ENCODE data around the gene GALNT1.

GALNT1 gene

GRCh38 chr18:35639296-35639695 is 57.8 kb downstream of the GALNT1 start:
- H3K27ac ChIP-seq, result no peak overlapping the region
- peaks cover 5 to 6% of the 10 kb centered on the region in 2 experiments for H3K4me1 ChIP-seq (ENCODE audit: control insufficient read depth in 1 of 2, insufficient read depth in 1 of 2, low read depth in 1 of 2, low read length in 1 of 2)
- H3K36me3 ChIP-seq, result no peaks in the 10 kb centered on the region
- no peak for TF ChIP-seq CTCF (IDR thresholded peaks at IDR 0.05)
- H3K4me3 ChIP-seq (ENCODE audit: low read depth in 1 of 2, low read length in 1 of 2), result no peak overlapping the region
- no peaks in the 10 kb centered on the region for H3K9me3 ChIP-seq
- no peaks in the 10 kb centered on the region for H3K27me3 ChIP-seq

DNA sequence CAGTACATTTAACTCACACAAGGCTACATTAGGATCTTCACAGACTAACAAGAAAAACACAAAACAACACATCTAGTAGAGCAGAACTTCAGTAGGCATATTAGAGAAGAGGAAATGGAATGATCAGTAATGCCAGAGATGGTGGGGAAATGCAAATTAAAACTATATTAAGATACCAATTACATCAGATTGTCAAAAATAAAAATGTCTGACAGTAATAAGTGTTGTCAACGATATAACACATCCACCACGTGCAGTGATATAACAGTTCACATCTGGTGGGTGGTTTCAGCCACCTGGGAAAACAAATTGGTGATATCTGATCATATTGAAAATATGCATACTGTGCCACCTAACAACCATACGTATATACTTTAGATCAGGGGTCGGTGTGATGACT is 59.9 kb downstream of the GALNT1 start:
- no peaks in the 10 kb centered on the region for H3K36me3 ChIP-seq
- no peak for TF ChIP-seq CTCF (IDR thresholded peaks at IDR 0.05)
- H3K27ac ChIP-seq, result no peak overlapping the region
- no peaks in the 10 kb centered on the region for H3K9me3 ChIP-seq
- peaks cover 5 to 6% of the 10 kb centered on the region in 2 experiments for H3K4me1 ChIP-seq (ENCODE audit: control insufficient read depth in 1 of 2, insufficient read depth in 1 of 2, low read depth in 1 of 2, low read length in 1 of 2)
- H3K4me3 ChIP-seq (ENCODE audit: low read depth in 1 of 2, low read length in 1 of 2), result no peak overlapping the region
- no peaks in the 10 kb centered on the region for H3K27me3 ChIP-seq

GRCh38 chr18:35641916-35642315 is 60.4 kb downstream of the GALNT1 start:
- H3K4me1 ChIP-seq (ENCODE audit: control insufficient read depth in 1 of 2, insufficient read depth in 1 of 2, low read depth in 1 of 2, low read length in 1 of 2), result peaks cover 5 to 6% of the 10 kb centered on the region in 2 experiments
- no peaks in the 10 kb centered on the region for H3K9me3 ChIP-seq
- no peaks in the 10 kb centered on the region for H3K27me3 ChIP-seq
- H3K27ac ChIP-seq, result no peak overlapping the region
- no peaks in the 10 kb centered on the region for H3K36me3 ChIP-seq
- H3K4me3 ChIP-seq (ENCODE audit: low read depth in 1 of 2, low read length in 1 of 2), result no peak overlapping the region
- no peak for TF ChIP-seq CTCF (IDR thresholded peaks at IDR 0.05)

- Histone ChIP-seq H3K9me3 (no peaks in the 10 kb centered on the region), H3K27me3 (no peaks in the 10 kb centered on the region), H3K4me3 (ENCODE audit: low read depth in 1 of 2, low read length in 1 of 2) (no peak overlapping the region), H3K36me3 (no peaks in the 10 kb centered on the region), H3K4me1 (ENCODE audit: control insufficient read depth in 1 of 2, insufficient read depth in 1 of 2, low read depth in 1 of 2, low read length in 1 of 2) (peaks cover 2 to 5% of the 10 kb centered on the region in 2 experiments), H3K27ac (no peak overlapping the region)
- no peak for TF ChIP-seq CTCF (IDR thresholded peaks at IDR 0.05)
These were observed 61.3 kb downstream of the GALNT1 start for GRCh38 chr18:35642802-35643201.

DNA sequence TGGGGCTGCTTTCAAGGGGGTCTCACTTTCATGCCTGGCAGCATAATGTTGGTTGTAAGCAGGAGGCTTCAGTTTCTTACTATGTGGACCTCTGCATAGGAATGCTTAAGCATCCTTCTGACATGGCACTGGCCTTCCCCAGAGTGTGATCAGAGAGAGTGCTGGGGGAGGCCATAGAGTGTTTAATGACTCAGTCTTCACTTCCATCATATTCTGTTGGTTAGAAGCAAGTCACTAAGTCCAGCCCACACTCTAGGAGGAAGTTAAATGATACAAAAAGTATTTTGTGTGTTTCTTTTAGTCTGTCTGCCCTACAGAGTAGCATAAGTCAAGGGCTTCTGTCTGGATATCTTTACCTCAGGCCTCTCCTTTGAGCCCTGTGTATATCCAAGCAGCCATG is 64.9 kb downstream of the GALNT1 start:
- Histone ChIP-seq H3K27me3 (no peaks in the 10 kb centered on the region), H3K9me3 (no peaks in the 10 kb centered on the region), H3K36me3 (no peaks in the 10 kb centered on the region), H3K4me1 (ENCODE audit: control insufficient read depth in 1 of 2, insufficient read depth in 1 of 2, low read depth in 1 of 2, low read length in 1 of 2) (no peaks in the 10 kb centered on the region), H3K27ac (no peak overlapping the region), H3K4me3 (ENCODE audit: low read depth in 1 of 2, low read length in 1 of 2) (no peak overlapping the region)
- TF ChIP-seq CTCF (IDR thresholded peaks at IDR 0.05), result no peak
